Ascending aorta (tissue), 2 donors: ENCODE results near the gene CHCHD4. TPM values are rescaled to one million over a fixed set of nuclear protein-coding genes. Genes with fewer than 3 reads are reported as not detected.

Experiments
- DNase-seq, 2 donors: peaks; one replicate each; pipeline ENCODE4 v3.0.0-alpha.2; 2019; ENCODE audit warnings: low spot score in 2 of 2
- H3K27ac ChIP-seq, 2 donors: fragments of 200-600 bp; sonication (generic); one replicate each; pipeline ENCODE4 v1.5.1; 2016 to 2017; ENCODE audit warnings: mild to moderate bottlenecking in 1 of 2
- H3K27me3 ChIP-seq: fragments of 200-600 bp; sonication (generic); one replicate; pipeline ENCODE4 v1.5.1; 2017
- H3K36me3 ChIP-seq, 2 donors: fragments of 200-600 bp; sonication (generic); one replicate each; pipeline ENCODE4 v1.5.1; 2016
- H3K4me1 ChIP-seq, 2 donors: fragments of 200-600 bp; sonication (generic); one replicate each; pipeline ENCODE4 v1.5.1; 2016 to 2017; ENCODE audit warnings: mild to moderate bottlenecking in 1 of 2
- H3K4me3 ChIP-seq, 2 donors: fragments of 200-600 bp; sonication (generic); one replicate each; pipeline ENCODE4 v1.5.1; 2016 to 2017; ENCODE audit warnings: mild to moderate bottlenecking in 1 of 2
- H3K9me3 ChIP-seq, 2 donors: fragments of 200-600 bp; sonication (generic); one replicate each; pipeline ENCODE4 v1.5.1; 2016
- CTCF ChIP-seq, 3 experiments: fragments of 200-600 bp in 2 of 3; fragments of 450-650 bp in 1 of 3; sonication (generic) in 2 of 3; IDR thresholded peaks; one replicate each; pipeline ENCODE4 v1.5.1; 2016 to 2019; ENCODE audit warnings: antibody characterized with exemption in 3 of 3, mild to moderate bottlenecking in 1 of 3, moderate library complexity in 1 of 3
- intact Hi-C: fragments of 100-400 bp; cut with DNase I; formaldehyde crosslinking; loops from one replicate; pipeline ENCODE4 v1.15.1; 2023
- total RNA-seq: library from RNA; depleted of rRNA; stranded (reverse); fragments of >200 nt; gene quantifications from one replicate; pipeline ENCODE4 v1.1.0, GENCODE V29; 2016

The CHCHD4 gene
- total RNA-seq, 1 donor from 2014 or later: 1.9 TPM

- peak overlapping the region; percentile 31 to 91 for H3K27ac ChIP-seq
- peaks cover 10 to 50% of the 10 kb centered on the region in 2 donors for H3K4me1 ChIP-seq
- no peak for TF ChIP-seq CTCF (IDR thresholded peaks at IDR 0.05)
- H3K27me3 ChIP-seq: no peaks in the 10 kb centered on the region
- intact Hi-C loops: loop anchor here (5.0 to 10.0 kb wide), 3 partner anchors 265 to 1657 kb away; partner anchors contain the start of genes SLC6A6 and TSEN2
- DNase-seq: peak in 1 of 2 donors; percentile 61
- H3K36me3 ChIP-seq: peaks cover 41 to 71% of the 10 kb centered on the region in 2 donors
- no peaks in the 10 kb centered on the region for H3K9me3 ChIP-seq
- H3K4me3 ChIP-seq: no peak overlapping the region
These were observed 15.1 kb upstream of the CHCHD4 start for GRCh38 chr3:14139771-14140170.

- Histone ChIP-seq H3K36me3 (peaks cover 48 to 78% of the 10 kb centered on the region in 2 donors), H3K9me3 (no peaks in the 10 kb centered on the region)
- peak in 1 of 2 donors; percentile 55 for DNase-seq
These were observed 14.4 kb upstream of the CHCHD4 start for GRCh38 chr3:14138878-14139655.

GRCh38 chr3:14138109-14138877, 13.6 kb upstream of the CHCHD4 start:
- Histone ChIP-seq H3K36me3 (peaks cover 55 to 86% of the 10 kb centered on the region in 2 donors), H3K27ac (peak overlapping the region; percentile 77 to 85), H3K27me3 (no peaks in the 10 kb centered on the region), H3K9me3 (no peaks in the 10 kb centered on the region), H3K4me3 (no peak overlapping the region), H3K4me1 (peaks cover 6 to 40% of the 10 kb centered on the region in 2 donors)
- DNase-seq: peak in 1 of 2 donors; percentile 60
- intact Hi-C loops: no loop called here
- no peak for TF ChIP-seq CTCF (IDR thresholded peaks at IDR 0.05)

More at GRCh38 chr3:14138878-14139655, 14.4 kb upstream of the CHCHD4 start:
- Histone ChIP-seq H3K4me3 (no peak overlapping the region), H3K27me3 (no peaks in the 10 kb centered on the region), H3K27ac (peak overlapping the region; percentile 77 to 85), H3K4me1 (peaks cover 6 to 46% of the 10 kb centered on the region in 2 donors)
- intact Hi-C loops: no loop called here
- no peak for TF ChIP-seq CTCF (IDR thresholded peaks at IDR 0.05)

GRCh38 chr3:14137445-14137844, 12.8 kb upstream of the CHCHD4 start:
- intact Hi-C loops: no loop called here
- Histone ChIP-seq H3K27ac (peak overlapping the region; percentile 77 to 85), H3K27me3 (no peaks in the 10 kb centered on the region), H3K4me1 (peaks cover 6 to 31% of the 10 kb centered on the region in 2 donors), H3K9me3 (no peaks in the 10 kb centered on the region), H3K36me3 (peaks cover 64 to 94% of the 10 kb centered on the region in 2 donors), H3K4me3 (no peak overlapping the region)
- TF ChIP-seq CTCF (IDR thresholded peaks at IDR 0.05): no peak
- peak in 1 of 2 donors; percentile 56 for DNase-seq

- H3K36me3 ChIP-seq: peaks cover 66 to 95% of the 10 kb centered on the region in 2 donors
- no peak for TF ChIP-seq CTCF (IDR thresholded peaks at IDR 0.05)
- no peaks in the 10 kb centered on the region for H3K9me3 ChIP-seq
- DNase-seq: peak in 1 of 2 donors; percentile 87
- H3K27me3 ChIP-seq: no peaks in the 10 kb centered on the region
- H3K4me1 ChIP-seq: peaks cover 3 to 27% of the 10 kb centered on the region in 2 donors
- no peak overlapping the region for H3K4me3 ChIP-seq
- intact Hi-C loops: no loop called here
- peak overlapping the region; percentile 77 to 85 for H3K27ac ChIP-seq
These were observed 12.3 kb upstream of the CHCHD4 start for GRCh38 chr3:14137004-14137403.
